ENCODE data around the gene ANKRD39. TPM values are rescaled to one million over a fixed set of nuclear protein-coding genes. Genes with fewer than 3 reads are reported as not detected.

Gene ANKRD39
- total and polyA plus RNA-seq, 10 of the 15 experiments (the other 5 are each of a cell fraction or from before 2014, with no cell fraction given): 7.4 to 36.2 (median 23.7) TPM

DNA sequence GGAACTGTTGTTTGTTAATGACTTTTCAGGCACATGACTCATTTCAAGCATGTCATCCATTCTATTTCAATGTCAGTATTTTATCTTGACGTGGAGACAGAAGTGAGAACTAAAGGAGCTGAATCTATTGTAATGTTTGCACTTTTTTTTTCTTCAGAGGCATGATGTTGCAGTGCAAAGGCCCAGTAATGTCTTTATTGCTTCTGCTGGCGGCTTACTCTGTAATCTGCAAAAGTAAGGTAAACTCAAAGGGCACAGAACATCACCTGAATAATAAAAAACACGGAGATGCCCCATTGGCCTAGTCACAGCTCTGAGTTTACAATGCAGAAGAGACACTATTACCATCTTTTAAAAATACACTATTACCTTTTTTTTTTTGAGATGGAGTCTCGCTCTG, 44.2 kb downstream of the ANKRD39 start:
- Histone ChIP-seq H3K4me3 (no peak overlapping the region), H3K79me2 (ENCODE audit: control insufficient read depth, insufficient read depth, low read length) (peaks cover 17% of the 10 kb centered on the region), H3K9ac (ENCODE audit: control insufficient read depth, insufficient read depth, low read length) (no peak overlapping the region), H3K27ac (ENCODE audit: control insufficient read depth, insufficient read depth) (no peak overlapping the region), H4K20me1 (ENCODE audit: control insufficient read depth, insufficient read depth) (peaks cover 2% of the 10 kb centered on the region; the same call in 1 of the 2 replicates), H3K27me3 (replicated peaks in 1 of 2; ENCODE audit: control insufficient read depth in 2 of 2, insufficient read depth in 2 of 2, low read length in 1 of 2) (no peaks in the 10 kb centered on the region), H3K9me3 (replicated peaks; ENCODE audit: control insufficient read depth, insufficient read depth, low read length) (no peaks in the 10 kb centered on the region), H3K36me3 (ENCODE audit: control insufficient read depth in 2 of 2, insufficient read depth in 2 of 2, low read length in 1 of 2) (peaks cover 2 to 4% of the 10 kb centered on the region in 2 experiments; a peak in 3 of 4 replicates), H3K4me2 (ENCODE audit: control insufficient read depth, insufficient read depth) (no peak overlapping the region), H2AFZ (ENCODE audit: control insufficient read depth, low read depth, low read length) (no peak overlapping the region), H3K4me1 (ENCODE audit: control insufficient read depth, insufficient read depth, low read length) (peaks cover 11% of the 10 kb centered on the region)
- no TSS peak for BruUV-seq (replicated peaks)
- RAD21 ChIA-PET (ENCODE audit: unreplicated experiment): interaction anchor here (0.8 to 1.4 kb wide), 2 partner anchors 44 to 50 kb away, joined by 3 to 4 read pairs; partner anchors contain the start of gene ANKRD39
- DNase-seq (ENCODE audit: low read depth, low spot score) (no peak), FAIRE-seq (no peak), ATAC-seq (no peak)
- POLR2A ChIA-PET: no interaction called here
- TF ChIP-seq, protein P1, sequence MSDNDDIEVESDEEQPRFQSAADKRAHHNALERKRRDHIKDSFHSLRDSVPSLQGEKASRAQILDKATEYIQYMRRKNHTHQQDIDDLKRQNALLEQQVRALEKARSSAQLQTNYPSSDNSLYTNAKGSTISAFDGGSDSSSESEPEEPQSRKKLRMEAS (IDR thresholded peaks at IDR 0.05; ENCODE audit: low read depth, low read length): no peak
- TF ChIP-seq, protein P2, sequence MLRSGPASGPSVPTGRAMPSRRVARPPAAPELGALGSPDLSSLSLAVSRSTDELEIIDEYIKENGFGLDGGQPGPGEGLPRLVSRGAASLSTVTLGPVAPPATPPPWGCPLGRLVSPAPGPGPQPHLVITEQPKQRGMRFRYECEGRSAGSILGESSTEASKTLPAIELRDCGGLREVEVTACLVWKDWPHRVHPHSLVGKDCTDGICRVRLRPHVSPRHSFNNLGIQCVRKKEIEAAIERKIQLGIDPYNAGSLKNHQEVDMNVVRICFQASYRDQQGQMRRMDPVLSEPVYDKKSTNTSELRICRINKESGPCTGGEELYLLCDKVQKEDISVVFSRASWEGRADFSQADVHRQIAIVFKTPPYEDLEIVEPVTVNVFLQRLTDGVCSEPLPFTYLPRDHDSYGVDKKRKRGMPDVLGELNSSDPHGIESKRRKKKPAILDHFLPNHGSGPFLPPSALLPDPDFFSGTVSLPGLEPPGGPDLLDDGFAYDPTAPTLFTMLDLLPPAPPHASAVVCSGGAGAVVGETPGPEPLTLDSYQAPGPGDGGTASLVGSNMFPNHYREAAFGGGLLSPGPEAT (IDR thresholded peaks at IDR 0.05; ENCODE audit: low read depth): no peak
- no peak for TF ChIP-seq PML (IDR thresholded peaks at IDR 0.05; ENCODE audit: low read length)
- no peak for TF ChIP-seq ASH2L (IDR thresholded peaks at IDR 0.05; ENCODE audit: borderline replicate concordance, low read depth)
- no peak for TF ChIP-seq STAT3 (IDR thresholded peaks at IDR 0.05; ENCODE audit: low read depth, low read length)
- TF ChIP-seq LARP7 (IDR thresholded peaks at IDR 0.05): no peak
- no peak for TF ChIP-seq HDAC6 (IDR thresholded peaks at IDR 0.05; ENCODE audit: unreplicated experiment)
- SMC1A ChIA-PET (ENCODE audit: uncharacterized antibody, unreplicated experiment): interaction anchor here (0.7 to 1.2 kb wide), 3 partner anchors 13 to 50 kb away, joined by 3 to 4 read pairs (median 4); no protein-coding TSS in a partner anchor
- CTCF ChIA-PET: interaction anchor here (0.8 to 2.7 kb wide), 2 partner anchors 10 to 149 kb away, joined by 3 to 12 read pairs; no protein-coding TSS in a partner anchor
- WGBS (ENCODE audit: insufficient coverage, insufficient replicate concordance, low lambda C conversion rate, missing lambda C conversion rate): 74% methylated on average over 4 of the region's 4 CpGs
- intact Hi-C loops (cut with micrococcal nuclease; ENCODE audit: unreplicated experiment): no loop called here
- in situ Hi-C loops (cut with MboI): no loop called here

All from GM12878 (cell line).